ENCODE results near the gene S100A10. TPM values are rescaled to one million over a fixed set of nuclear protein-coding genes. Genes with fewer than 3 reads are reported as not detected.

S100A10 gene
- total RNA-seq, 3 donors from 2014 or later, result 540 to 1,335 (median 1,083) TPM

DNA sequence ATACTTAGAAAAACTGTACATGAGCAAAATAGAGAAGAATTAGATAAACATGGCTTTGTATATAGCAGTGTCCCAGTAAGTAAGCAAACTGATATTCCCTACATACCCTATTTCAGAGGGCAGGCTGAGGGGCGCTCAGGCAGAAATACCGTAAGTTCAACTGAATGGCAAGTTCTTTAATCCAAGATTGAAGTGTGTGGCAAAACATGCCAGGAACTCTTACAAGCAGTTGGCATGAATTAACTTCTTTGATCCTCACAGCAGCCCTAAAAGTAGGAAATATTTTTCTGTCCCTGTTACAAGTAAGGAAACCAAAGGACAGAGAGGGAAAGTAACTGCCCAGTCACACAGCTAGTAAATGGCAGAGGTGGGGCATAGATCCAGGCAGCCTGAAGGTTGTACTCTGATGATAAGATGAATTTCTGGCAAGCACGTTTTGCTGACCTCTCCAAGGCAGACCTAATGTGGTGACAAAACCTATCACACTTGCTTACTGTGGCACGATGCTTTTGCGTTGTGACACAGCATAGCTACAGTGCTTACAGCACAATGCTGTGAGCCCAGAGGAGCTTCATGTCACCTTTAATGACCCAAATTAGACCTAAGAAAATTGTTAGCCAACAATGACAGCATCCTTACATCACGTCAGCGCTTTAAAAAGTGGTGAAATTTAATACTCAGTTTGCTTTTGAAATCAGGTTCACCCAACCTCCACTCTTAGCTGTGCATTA, 49.4 kb downstream of the S100A10 start:
- no peak for DNase-seq

DNA sequence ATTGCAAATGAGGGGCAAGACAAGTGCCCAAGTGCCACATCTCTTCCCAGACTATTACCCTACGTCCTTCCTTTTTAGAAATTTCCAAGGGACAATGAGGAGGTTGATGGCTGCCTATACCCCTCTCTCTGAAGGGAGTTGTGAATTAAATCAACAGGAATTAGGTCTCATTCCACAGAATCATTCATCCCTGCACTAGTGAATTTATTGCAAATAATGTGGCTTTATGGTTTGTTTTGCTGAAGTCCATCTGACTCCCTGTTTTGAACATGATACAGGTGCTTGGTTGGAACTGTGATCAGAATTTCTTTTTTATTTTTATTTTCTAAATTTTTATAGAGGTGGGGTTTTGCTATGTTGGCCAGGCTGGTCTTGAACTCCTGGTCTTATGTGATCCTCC, 50.1 kb downstream of the S100A10 start:
- TF ChIP-seq, protein P1, sequence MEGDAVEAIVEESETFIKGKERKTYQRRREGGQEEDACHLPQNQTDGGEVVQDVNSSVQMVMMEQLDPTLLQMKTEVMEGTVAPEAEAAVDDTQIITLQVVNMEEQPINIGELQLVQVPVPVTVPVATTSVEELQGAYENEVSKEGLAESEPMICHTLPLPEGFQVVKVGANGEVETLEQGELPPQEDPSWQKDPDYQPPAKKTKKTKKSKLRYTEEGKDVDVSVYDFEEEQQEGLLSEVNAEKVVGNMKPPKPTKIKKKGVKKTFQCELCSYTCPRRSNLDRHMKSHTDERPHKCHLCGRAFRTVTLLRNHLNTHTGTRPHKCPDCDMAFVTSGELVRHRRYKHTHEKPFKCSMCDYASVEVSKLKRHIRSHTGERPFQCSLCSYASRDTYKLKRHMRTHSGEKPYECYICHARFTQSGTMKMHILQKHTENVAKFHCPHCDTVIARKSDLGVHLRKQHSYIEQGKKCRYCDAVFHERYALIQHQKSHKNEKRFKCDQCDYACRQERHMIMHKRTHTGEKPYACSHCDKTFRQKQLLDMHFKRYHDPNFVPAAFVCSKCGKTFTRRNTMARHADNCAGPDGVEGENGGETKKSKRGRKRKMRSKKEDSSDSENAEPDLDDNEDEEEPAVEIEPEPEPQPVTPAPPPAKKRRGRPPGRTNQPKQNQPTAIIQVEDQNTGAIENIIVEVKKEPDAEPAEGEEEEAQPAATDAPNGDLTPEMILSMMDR (IDR thresholded peaks at IDR 0.05), result no peak
- intact Hi-C loops (cut with DNase I, micrococcal nuclease), result no loop called here
- Histone ChIP-seq H3K36me3 (ENCODE audit: low read depth) (no peaks in the 10 kb centered on the region), H3K4me1 (ENCODE audit: low read depth) (peaks cover 31% of the 10 kb centered on the region), H3K9me3 (no peaks in the 10 kb centered on the region), H3K4me3 (no peak overlapping the region)
- ATAC-seq (no peak), DNase-seq (no peak)

More for the DNA sequence above, 49.4 kb downstream of the S100A10 start:
- no peaks in the 10 kb centered on the region for H3K36me3 ChIP-seq (ENCODE audit: low read depth)
- intact Hi-C loops (cut with DNase I, micrococcal nuclease), result no loop called here
- no peaks in the 10 kb centered on the region for H3K9me3 ChIP-seq
- no peak overlapping the region for H3K4me3 ChIP-seq
- H3K4me1 ChIP-seq (ENCODE audit: low read depth), result peaks cover 31% of the 10 kb centered on the region
- TF ChIP-seq, protein P1 (IDR thresholded peaks at IDR 0.05), result no peak
- peak; percentile 26 for ATAC-seq

DNA sequence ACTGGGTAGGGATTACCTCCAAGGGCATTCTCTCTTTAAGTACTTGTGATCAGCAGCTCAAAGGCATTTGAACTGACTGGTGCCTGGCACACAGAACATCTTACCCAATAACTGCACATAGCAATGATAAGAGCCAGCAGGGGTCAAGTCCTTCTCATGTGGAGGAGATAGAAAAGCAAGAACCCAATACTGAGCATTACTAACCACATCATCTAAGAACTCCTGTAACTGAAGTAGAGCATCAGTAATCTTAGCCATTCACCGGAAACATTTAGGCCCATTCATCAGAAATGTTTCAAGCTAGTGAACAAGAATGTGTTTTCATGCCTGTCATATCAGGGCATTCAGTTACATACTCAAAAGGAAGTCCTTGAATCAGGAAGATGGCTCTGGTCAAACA, 50.8 kb downstream of the S100A10 start:
- TF ChIP-seq, protein P1 (IDR thresholded peaks at IDR 0.05), result no peak
- H3K4me1 ChIP-seq (ENCODE audit: low read depth), result peaks cover 31% of the 10 kb centered on the region
- ATAC-seq (no peak), DNase-seq (no peak)
- H3K4me3 ChIP-seq, result no peak overlapping the region
- H3K9me3 ChIP-seq, result no peaks in the 10 kb centered on the region
- no peaks in the 10 kb centered on the region for H3K36me3 ChIP-seq (ENCODE audit: low read depth)
- intact Hi-C loops (cut with DNase I, micrococcal nuclease), result no loop called here

DNA sequence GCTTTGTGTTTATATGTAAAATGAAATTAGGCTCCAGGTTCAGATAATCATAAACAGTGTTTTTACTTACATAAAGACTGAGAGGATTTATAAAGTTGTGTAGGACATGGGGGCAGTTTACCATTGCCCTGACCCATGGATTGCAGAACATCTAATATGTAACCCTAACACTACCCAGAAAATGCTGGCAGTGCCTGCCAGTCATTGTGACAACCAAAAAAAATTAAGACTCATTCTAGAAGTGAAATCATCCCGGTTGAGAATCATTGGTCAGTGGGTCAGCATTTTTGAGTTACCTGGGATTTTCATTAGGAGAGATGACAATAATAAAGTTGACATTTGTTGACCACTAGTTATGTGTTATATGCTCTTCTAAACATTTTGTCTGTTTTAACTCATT, 53.1 kb downstream of the S100A10 start:
- Histone ChIP-seq H3K36me3 (ENCODE audit: low read depth) (no peaks in the 10 kb centered on the region), H3K9me3 (no peaks in the 10 kb centered on the region), H3K4me1 (ENCODE audit: low read depth) (peaks cover 18% of the 10 kb centered on the region), H3K4me3 (no peak overlapping the region)
- TF ChIP-seq, protein P1 (IDR thresholded peaks at IDR 0.05), result no peak
- no peak for DNase-seq
- no peak for ATAC-seq
- intact Hi-C loops (cut with DNase I, micrococcal nuclease), result no loop called here

DNA sequence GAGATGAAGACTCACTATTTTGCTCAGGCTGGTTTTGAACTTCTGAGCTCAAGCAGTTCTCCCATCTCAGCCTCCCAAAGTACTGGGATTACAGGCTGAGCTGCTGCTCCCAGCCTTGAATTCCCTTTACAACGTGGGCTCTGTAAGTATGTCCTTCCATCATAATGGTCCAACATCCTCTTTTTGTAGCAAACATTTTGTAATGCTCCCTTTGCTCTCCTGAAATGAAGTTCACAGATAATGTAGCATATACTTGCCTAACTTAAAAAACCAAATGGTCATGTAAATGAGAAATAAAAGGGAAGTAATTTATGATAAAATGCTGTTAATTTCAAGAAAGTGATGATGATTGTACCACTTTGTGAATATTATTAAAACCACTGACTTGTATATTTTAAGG, 53.9 kb downstream of the S100A10 start:
- Histone ChIP-seq H3K9me3 (no peaks in the 10 kb centered on the region), H3K36me3 (ENCODE audit: low read depth) (no peaks in the 10 kb centered on the region), H3K4me3 (no peak overlapping the region), H3K4me1 (ENCODE audit: low read depth) (peaks cover 11% of the 10 kb centered on the region)
- DNase-seq, result no peak
- TF ChIP-seq, protein P1 (IDR thresholded peaks at IDR 0.05), result no peak
- ATAC-seq, result no peak
- intact Hi-C loops (cut with DNase I, micrococcal nuclease), result no loop called here

Data from mucosa of descending colon (tissue), 3 donors.